Measurements from ENCODE around the gene LBHD2.

GRCh38 chr14:103085106-103086091 is 1.4 kb downstream of the LBHD2 start:
- no peak for TF ChIP-seq CTCF (IDR thresholded peaks at IDR 0.05; ENCODE audit: insufficient read depth, low read depth, low read length)
- TF ChIP-seq EZH2 (IDR thresholded peaks at IDR 0.05; ENCODE audit: insufficient read depth, low read length) = no peak

Measured in astrocyte (in vitro differentiated cells and primary cell).